Adrenal gland (tissue), 5 donors: ENCODE results near the gene MFAP2.

Source experiments
- POLR2A ChIP-seq, 2 donors: fragments of 450-650 bp; IDR thresholded peaks; one replicate each; pipeline ENCODE4 v1.6.1; 2017; ENCODE audit warnings: antibody characterized with exemption in 2 of 2, mild to moderate bottlenecking in 2 of 2, moderate library complexity in 1 of 2
- TF ChIP-seq, protein P1 (sequence below), 6 experiments: fragments of 450-650 bp in 4 of 6; fragments of 200-600 bp in 2 of 6; sonication (generic) in 1 of 6; IDR thresholded peaks; 1 replicate in 5 of 6; 2 replicates in 1 of 6; pipeline versions ENCODE4 v1.5.1 to v1.8.0; 2016 to 2021; ENCODE audit warnings: antibody characterized with exemption in 6 of 6, mild to moderate bottlenecking in 2 of 6, moderate library complexity in 1 of 6
- donor health status: DM: no; HTN: no; CAD: no.

DNA sequence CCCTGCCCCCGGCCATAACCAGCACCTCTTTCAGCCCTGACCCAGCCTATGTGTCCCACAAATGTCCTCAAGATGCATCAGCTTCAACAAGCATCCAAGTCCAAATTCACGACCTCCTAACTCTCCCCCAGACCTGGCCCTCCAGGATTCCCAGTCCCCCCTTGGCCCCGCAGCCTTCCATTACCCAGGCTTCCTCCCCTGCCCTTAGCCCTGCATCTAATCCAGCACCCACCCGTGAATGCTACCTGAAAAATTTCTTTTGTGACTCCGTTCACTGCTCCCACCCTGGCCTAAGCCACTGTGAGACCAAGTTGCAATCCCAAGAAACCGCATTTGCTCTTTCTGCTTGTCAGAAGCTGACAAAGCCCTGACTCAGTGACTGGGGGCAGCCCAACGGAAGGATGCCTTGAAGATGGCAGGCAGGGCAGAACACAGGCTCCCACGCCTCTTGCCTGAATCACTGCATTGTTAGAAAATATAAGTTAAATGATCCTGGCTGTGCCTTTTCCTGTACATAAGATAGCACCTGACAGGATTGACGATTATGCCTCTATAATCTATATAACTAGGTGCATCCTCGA is 939 bp upstream of the MFAP2 start:
- TF ChIP-seq, protein P1, sequence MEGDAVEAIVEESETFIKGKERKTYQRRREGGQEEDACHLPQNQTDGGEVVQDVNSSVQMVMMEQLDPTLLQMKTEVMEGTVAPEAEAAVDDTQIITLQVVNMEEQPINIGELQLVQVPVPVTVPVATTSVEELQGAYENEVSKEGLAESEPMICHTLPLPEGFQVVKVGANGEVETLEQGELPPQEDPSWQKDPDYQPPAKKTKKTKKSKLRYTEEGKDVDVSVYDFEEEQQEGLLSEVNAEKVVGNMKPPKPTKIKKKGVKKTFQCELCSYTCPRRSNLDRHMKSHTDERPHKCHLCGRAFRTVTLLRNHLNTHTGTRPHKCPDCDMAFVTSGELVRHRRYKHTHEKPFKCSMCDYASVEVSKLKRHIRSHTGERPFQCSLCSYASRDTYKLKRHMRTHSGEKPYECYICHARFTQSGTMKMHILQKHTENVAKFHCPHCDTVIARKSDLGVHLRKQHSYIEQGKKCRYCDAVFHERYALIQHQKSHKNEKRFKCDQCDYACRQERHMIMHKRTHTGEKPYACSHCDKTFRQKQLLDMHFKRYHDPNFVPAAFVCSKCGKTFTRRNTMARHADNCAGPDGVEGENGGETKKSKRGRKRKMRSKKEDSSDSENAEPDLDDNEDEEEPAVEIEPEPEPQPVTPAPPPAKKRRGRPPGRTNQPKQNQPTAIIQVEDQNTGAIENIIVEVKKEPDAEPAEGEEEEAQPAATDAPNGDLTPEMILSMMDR (IDR thresholded peaks at IDR 0.05): no peak
- no peak for TF ChIP-seq POLR2A (IDR thresholded peaks at IDR 0.05)
